HL-60 (cell line): ENCODE data around the gene SP140.
"Not testable (repeated sequence)": the region's sequence is repeated elsewhere in the genome, so short reads cannot be mapped to it uniquely, and the experiment has no call there.

Source experiments
- DNase-seq, 2 experiments: peaks; one replicate each; pipeline ENCODE4 v3.0.0-alpha.2; 2010 to 2020; ENCODE audit warnings: low read depth in 1 of 2, low spot score in 1 of 2
- H3K27ac ChIP-seq: fragments of 250-450 bp; sonication (Bioruptor Pico); replicated peaks from 2 replicates; pipeline ENCODE4 v1.5.1; 2020; ENCODE audit warnings: mild to moderate bottlenecking, moderate library complexity
- H3K27me3 ChIP-seq: fragments of 250-450 bp; sonication (Bioruptor Pico); 2 replicates; pipeline ENCODE4 v1.5.1; 2021; ENCODE audit warnings: mild to moderate bottlenecking, moderate library complexity; ENCODE audit not compliant: insufficient read depth, poor library complexity, severe bottlenecking
- H3K4me3 ChIP-seq: replicated peaks from 2 replicates; pipeline ENCODE4 v1.5.1; 2011; ENCODE audit warnings: mild to moderate bottlenecking, control low read depth, low read length; ENCODE audit not compliant: insufficient read depth
- GABPA ChIP-seq: IDR thresholded peaks from 2 replicates; pipeline ENCODE4 v1.6.1; 2012; ENCODE audit warnings: low read depth
- POLR2AphosphoS5 ChIP-seq: IDR thresholded peaks from 2 replicates; pipeline ENCODE4 v1.6.1; 2012; ENCODE audit warnings: low read depth
- REST ChIP-seq: IDR thresholded peaks from 2 replicates; pipeline ENCODE4 v1.6.1; 2012; ENCODE audit warnings: low read depth; ENCODE audit not compliant: insufficient replicate concordance
- SPI1 ChIP-seq: IDR thresholded peaks from 2 replicates; pipeline ENCODE4 v1.6.1; 2012; ENCODE audit warnings: low read depth, mild to moderate bottlenecking, borderline replicate concordance
- TF ChIP-seq, protein P1 (sequence below): IDR thresholded peaks from one replicate; pipeline ENCODE4 v1.5.1; 2011; ENCODE audit warnings: low read length, control low read depth, inconsistent platforms; ENCODE audit not compliant: insufficient read depth

SP140 gene

DNA sequence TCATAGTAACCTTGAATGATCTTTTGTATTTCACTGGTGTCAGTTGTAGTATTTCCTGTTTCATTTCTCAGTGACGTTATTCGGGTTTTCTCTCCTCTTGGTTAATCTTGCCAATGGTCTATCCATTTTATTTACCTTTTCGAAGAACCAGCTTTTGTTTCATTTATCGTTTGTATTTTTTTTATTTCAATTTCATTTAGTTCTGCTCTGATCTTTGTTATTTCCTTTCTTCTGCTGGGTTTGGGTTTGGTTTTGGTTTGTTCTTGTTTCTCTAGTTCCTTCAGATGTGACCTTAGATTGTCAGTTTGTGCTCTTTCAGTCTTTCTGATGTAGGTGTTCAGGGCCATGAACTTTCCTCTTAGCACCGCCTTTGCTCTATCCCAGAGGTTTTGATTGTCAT lies 36.7 kb downstream of the SP140 start:
- no peak overlapping the region for H3K27ac ChIP-seq
- no peak overlapping the region for H3K4me3 ChIP-seq
- no peak for DNase-seq
- H3K27me3 ChIP-seq, result no peaks in the 10 kb centered on the region
- no peak for TF ChIP-seq REST
- TF ChIP-seq POLR2AphosphoS5, result no peak
- TF ChIP-seq, protein P1, sequence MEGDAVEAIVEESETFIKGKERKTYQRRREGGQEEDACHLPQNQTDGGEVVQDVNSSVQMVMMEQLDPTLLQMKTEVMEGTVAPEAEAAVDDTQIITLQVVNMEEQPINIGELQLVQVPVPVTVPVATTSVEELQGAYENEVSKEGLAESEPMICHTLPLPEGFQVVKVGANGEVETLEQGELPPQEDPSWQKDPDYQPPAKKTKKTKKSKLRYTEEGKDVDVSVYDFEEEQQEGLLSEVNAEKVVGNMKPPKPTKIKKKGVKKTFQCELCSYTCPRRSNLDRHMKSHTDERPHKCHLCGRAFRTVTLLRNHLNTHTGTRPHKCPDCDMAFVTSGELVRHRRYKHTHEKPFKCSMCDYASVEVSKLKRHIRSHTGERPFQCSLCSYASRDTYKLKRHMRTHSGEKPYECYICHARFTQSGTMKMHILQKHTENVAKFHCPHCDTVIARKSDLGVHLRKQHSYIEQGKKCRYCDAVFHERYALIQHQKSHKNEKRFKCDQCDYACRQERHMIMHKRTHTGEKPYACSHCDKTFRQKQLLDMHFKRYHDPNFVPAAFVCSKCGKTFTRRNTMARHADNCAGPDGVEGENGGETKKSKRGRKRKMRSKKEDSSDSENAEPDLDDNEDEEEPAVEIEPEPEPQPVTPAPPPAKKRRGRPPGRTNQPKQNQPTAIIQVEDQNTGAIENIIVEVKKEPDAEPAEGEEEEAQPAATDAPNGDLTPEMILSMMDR, result no peak
- TF ChIP-seq SPI1, result no peak
- no peak for TF ChIP-seq GABPA

GRCh38 chr2:230264945-230265344 lies 39.4 kb downstream of the SP140 start:
- not testable (repeated sequence) for H3K27ac ChIP-seq, H3K4me3 ChIP-seq, DNase-seq, H3K27me3 ChIP-seq

- DNase-seq, result no peak
- no peaks in the 10 kb centered on the region for H3K27me3 ChIP-seq
- H3K27ac ChIP-seq, result no peak overlapping the region
- H3K4me3 ChIP-seq, result no peak overlapping the region
- peak; percentile 70 for TF ChIP-seq SPI1
- TF ChIP-seq REST, result no peak
Measured at GRCh38 chr2:230266638-230267037, 41.1 kb downstream of the SP140 start.

GRCh38 chr2:230267059-230267458 lies 41.5 kb downstream of the SP140 start:
- Histone ChIP-seq H3K4me3 (no peak overlapping the region), H3K27me3 (no peaks in the 10 kb centered on the region), H3K27ac (no peak overlapping the region)
- TF ChIP-seq SPI1 (no peak), REST (no peak), POLR2AphosphoS5 (no peak), GABPA (no peak)
- TF ChIP-seq, protein P1, result no peak
- DNase-seq, result no peak
